EL (cell line): ENCODE results near the gene ZC2HC1C.
"Not testable (repeated sequence)": the region's sequence is repeated elsewhere in the genome, so short reads cannot be mapped to it uniquely, and the experiment has no call there.

Experiments used
- DNase-seq: peaks from one replicate; pipeline ENCODE4 v3.0.0-alpha.2; 2016

Gene ZC2HC1C

GRCh38 chr14:75059642-75060041, 9.8 kb upstream of the ZC2HC1C start:
- DNase-seq: peak; percentile 83

GRCh38 chr14:75060420-75060819, 9.0 kb upstream of the ZC2HC1C start:
- no peak for DNase-seq

GRCh38 chr14:75063013-75063412, 6.4 kb upstream of the ZC2HC1C start:
- no peak for DNase-seq

GRCh38 chr14:75063491-75064204, 5.8 kb upstream of the ZC2HC1C start, which contains the start of gene ACYP1:
Gene ACYP1 (minus strand): TSS chr14:75064024. CDS start chr14:75063553, 471 bp downstream.
- DNase-seq: peak; percentile 91

- no peak for DNase-seq
Observed at GRCh38 chr14:75064205-75064567, 5.3 kb upstream of the ZC2HC1C start.

- no peak for DNase-seq
Observed at GRCh38 chr14:75066691-75067090, 2.8 kb upstream of the ZC2HC1C start.

- no peak for DNase-seq
Observed at GRCh38 chr14:75067212-75067611, 2.2 kb upstream of the ZC2HC1C start.

- DNase-seq: not testable (repeated sequence)
Observed at GRCh38 chr14:75067765-75068164, 1.7 kb upstream of the ZC2HC1C start.

- no peak for DNase-seq
Observed at GRCh38 chr14:75068294-75069120, 934 bp upstream of the ZC2HC1C start.

- no peak for DNase-seq
Observed at GRCh38 chr14:75069811-75070145, 337 bp downstream of the ZC2HC1C start.

- DNase-seq: no peak
Observed at GRCh38 chr14:75070383-75070782, 942 bp downstream of the ZC2HC1C start.

GRCh38 chr14:75077794-75078193, 8.4 kb downstream of the ZC2HC1C start:
- no peak for DNase-seq

- no peak for DNase-seq
Observed at GRCh38 chr14:75079521-75079920, 10.1 kb downstream of the ZC2HC1C start.

- DNase-seq: no peak
Observed at GRCh38 chr14:75081660-75082229, 12.3 kb downstream of the ZC2HC1C start.

- DNase-seq: no peak
Observed at GRCh38 chr14:75083271-75083670, 13.8 kb downstream of the ZC2HC1C start.

- no peak for DNase-seq
Observed at GRCh38 chr14:75084513-75084912, 15.1 kb downstream of the ZC2HC1C start.

GRCh38 chr14:75088153-75088552, 18.7 kb downstream of the ZC2HC1C start:
- no peak for DNase-seq

- peak; percentile 60 for DNase-seq
Observed at GRCh38 chr14:75088566-75089373, 19.3 kb downstream of the ZC2HC1C start.

- peak; percentile 22 for DNase-seq
Observed at GRCh38 chr14:75090353-75090752, 20.9 kb downstream of the ZC2HC1C start.

- no peak for DNase-seq
Observed at GRCh38 chr14:75091251-75091650, 21.8 kb downstream of the ZC2HC1C start.

GRCh38 chr14:75092698-75093097, 23.3 kb downstream of the ZC2HC1C start:
- DNase-seq: no peak

- no peak for DNase-seq
Observed at GRCh38 chr14:75094896-75095295, 25.5 kb downstream of the ZC2HC1C start.

- no peak for DNase-seq
Observed at GRCh38 chr14:75095690-75096089, 26.2 kb downstream of the ZC2HC1C start.
